ENCODE data around the gene NF1. TPM values are rescaled to one million over a fixed set of nuclear protein-coding genes. Genes with fewer than 3 reads are reported as not detected.

Gene NF1
- total and polyA plus RNA-seq, 5 donors: 7.2 to 60.8 (median 46.1) TPM

DNA sequence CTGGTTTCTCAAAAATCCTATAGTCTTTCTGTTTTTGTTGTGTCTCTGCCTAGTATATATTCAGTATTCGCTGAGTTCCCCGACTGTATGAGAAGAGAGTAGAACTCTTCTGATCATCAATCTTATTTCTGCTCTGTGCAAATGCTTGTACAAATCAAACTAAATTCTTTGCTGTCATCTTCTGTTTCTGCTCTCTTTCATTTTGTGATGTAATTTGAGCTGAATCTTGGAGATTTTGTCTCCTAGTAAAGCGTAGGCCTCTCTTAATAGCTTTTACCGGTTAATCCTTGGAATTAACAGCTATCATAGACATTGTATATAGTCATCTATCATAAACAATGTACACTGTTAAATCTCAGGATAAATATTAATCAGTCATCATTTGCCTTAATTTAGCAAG is 140.3 kb downstream of the NF1 start:
- ATAC-seq (no peak), DNase-seq (no peak)
- Histone ChIP-seq H3K9me3 (ENCODE audit: control insufficient read depth, low read length) (no peaks in the 10 kb centered on the region), H3K4me1 (ENCODE audit: control insufficient read depth, insufficient read depth, low read length) (no peaks in the 10 kb centered on the region), H3K4me3 (ENCODE audit: low read length) (no peak overlapping the region), H3K27me3 (ENCODE audit: control insufficient read depth, insufficient read depth) (no peaks in the 10 kb centered on the region), H3K27ac (ENCODE audit: low read length) (no peak overlapping the region)
- WGBS: 94% methylated on average over 4 of the region's 4 CpGs
- intact Hi-C loops (cut with DNase I): no loop called here

DNA sequence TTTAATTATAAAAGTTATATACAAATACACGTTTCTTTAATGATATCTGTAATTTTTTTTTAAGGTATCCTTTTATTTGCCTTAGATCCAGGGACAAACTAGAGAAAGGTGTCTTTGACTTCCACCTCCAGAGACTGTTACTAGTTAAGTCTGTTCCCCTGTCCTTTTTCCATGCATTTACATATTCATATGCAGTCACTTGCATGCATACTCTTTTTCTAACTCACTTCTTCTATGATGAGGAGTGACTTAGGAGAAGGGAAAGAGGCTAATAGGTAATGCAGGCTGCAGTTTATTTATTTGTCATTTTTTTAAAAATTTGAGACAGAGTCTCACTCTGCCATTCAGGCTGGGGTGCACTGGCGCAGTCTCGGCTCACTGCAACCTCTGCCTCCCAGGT is 141.4 kb downstream of the NF1 start:
- Histone ChIP-seq H3K4me1 (ENCODE audit: control insufficient read depth, insufficient read depth, low read length) (no peaks in the 10 kb centered on the region), H3K9me3 (ENCODE audit: control insufficient read depth, low read length) (no peaks in the 10 kb centered on the region), H3K27me3 (ENCODE audit: control insufficient read depth, insufficient read depth) (no peaks in the 10 kb centered on the region), H3K4me3 (ENCODE audit: low read length) (no peak overlapping the region), H3K27ac (ENCODE audit: low read length) (no peak overlapping the region)
- intact Hi-C loops (cut with DNase I): no loop called here
- ATAC-seq (no peak), DNase-seq (no peak)
- WGBS: 95% methylated on average over 3 of the region's 3 CpGs

DNA sequence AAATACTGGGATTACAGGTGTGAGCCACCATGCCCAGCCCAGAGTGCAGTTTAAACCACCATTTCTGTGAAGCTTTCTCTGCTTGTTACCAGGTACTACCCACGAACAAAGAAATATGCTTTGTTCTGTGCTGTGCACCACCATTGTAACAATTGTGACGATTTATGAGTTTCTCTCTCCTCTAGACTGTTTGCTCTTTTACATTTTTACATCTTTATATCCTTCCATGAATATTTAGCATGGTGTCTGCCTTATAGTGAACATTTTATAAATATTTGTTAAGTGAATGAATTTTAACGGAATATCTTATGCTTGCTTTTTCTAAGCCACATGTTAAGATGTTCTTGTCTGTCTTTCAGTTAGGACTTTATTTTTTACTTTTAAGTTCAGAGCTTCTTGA is 141.9 kb downstream of the NF1 start:
- no peak overlapping the region for H3K4me3 ChIP-seq (ENCODE audit: low read length)

DNA sequence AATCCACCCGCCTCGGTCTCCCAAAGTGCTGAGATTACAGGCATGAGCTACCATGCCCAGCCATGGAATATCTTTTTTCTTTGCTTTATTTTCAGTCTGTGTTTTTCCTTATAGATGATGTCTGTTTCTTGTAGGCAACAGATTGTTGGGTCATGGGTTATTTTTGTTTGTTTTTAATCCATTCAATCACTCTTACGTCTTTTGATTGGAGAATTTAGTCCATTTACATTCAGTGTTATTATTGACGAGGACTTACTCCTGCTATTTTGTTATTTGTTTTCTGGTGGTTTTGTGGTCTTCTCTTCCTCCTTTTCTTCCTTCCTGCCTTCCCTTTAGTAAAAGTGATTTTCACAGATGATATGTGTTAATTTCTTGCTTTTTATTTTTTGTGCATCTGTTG is 146.3 kb downstream of the NF1 start:
- no peaks in the 10 kb centered on the region for H3K4me1 ChIP-seq (ENCODE audit: control insufficient read depth, insufficient read depth, low read length)
- DNase-seq (no peak), ATAC-seq (no peak)
- H3K27ac ChIP-seq (ENCODE audit: low read length): no peak overlapping the region
- 96% methylated on average over 4 of the region's 4 CpGs for WGBS
- intact Hi-C loops (cut with DNase I): no loop called here
- no peak overlapping the region for H3K4me3 ChIP-seq (ENCODE audit: low read length)
- no peaks in the 10 kb centered on the region for H3K9me3 ChIP-seq (ENCODE audit: control insufficient read depth, low read length)
- no peaks in the 10 kb centered on the region for H3K27me3 ChIP-seq (ENCODE audit: control insufficient read depth, insufficient read depth)

More for the DNA sequence above, 141.9 kb downstream of the NF1 start:
- no peaks in the 10 kb centered on the region for H3K27me3 ChIP-seq (ENCODE audit: control insufficient read depth, insufficient read depth)
- no peak for ATAC-seq
- H3K4me1 ChIP-seq (ENCODE audit: control insufficient read depth, insufficient read depth, low read length): no peaks in the 10 kb centered on the region
- no peak for DNase-seq
- WGBS: 93% methylated on average over 3 of the region's 3 CpGs
- no peaks in the 10 kb centered on the region for H3K9me3 ChIP-seq (ENCODE audit: control insufficient read depth, low read length)
- H3K27ac ChIP-seq (ENCODE audit: low read length): no peak overlapping the region
- intact Hi-C loops (cut with DNase I): no loop called here

DNA sequence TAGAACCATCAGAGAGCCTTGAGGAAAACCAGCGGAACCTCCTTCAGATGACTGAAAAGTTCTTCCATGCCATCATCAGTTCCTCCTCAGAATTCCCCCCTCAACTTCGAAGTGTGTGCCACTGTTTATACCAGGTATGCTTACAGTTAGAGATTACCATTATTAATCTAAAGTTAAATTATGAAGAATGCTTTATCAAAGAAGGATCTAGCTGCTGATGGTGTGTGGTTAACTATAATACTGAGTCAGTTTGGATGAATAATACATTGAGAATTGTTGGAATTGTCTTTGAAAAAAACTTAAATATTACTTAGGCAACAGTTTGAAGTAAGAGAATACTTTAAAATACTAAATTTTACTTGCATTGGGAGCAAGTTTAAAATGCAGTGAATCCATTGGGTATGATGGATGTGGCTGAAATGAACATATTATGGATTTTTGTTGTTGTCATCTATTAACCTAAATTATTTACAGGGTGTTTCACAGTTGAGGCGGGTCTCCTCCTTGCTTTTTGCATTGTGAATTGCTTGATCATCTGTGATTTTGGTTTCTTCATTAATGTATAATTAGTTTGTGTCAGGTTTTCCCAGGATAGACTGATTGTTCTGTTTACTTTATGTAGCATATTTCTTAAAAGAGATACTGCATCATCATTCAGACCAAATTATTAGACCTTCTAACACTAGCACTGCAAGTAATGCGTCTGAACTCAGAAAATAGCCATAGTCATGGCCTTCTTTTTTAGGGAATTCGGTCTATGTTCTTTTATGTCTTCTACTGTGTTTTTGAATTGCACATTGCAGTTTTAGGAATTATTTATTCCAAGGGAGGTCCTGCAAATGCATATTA is 154.4 kb downstream of the NF1 start:
- DNase-seq (no peak), ATAC-seq (no peak)
- Histone ChIP-seq H3K4me3 (ENCODE audit: low read length) (no peak overlapping the region), H3K9me3 (ENCODE audit: control insufficient read depth, low read length) (no peaks in the 10 kb centered on the region), H3K27ac (ENCODE audit: low read length) (no peak overlapping the region), H3K27me3 (ENCODE audit: control insufficient read depth, insufficient read depth) (no peaks in the 10 kb centered on the region), H3K4me1 (ENCODE audit: control insufficient read depth, insufficient read depth, low read length) (no peaks in the 10 kb centered on the region)
- intact Hi-C loops (cut with DNase I): no loop called here
- WGBS: 98% methylated on average over 5 of the region's 5 CpGs

DNA sequence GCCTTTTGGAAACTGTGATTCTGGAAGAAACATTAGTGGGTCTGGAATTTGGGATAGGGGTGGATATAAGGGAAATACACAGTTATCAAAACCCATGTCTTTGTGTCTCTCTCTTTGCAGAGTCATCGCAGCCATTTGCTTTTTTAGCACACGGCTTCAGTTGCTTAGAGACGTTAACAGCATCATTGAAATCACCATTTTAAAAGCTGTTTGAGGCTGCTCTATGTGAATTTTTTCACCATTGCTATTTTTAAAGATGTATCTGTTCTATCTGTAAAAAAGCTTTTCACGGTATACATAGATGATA is 155.0 kb downstream of the NF1 start:
- DNase-seq (no peak), ATAC-seq (no peak)
- WGBS: 75% methylated on average over 4 of the region's 4 CpGs
- Histone ChIP-seq H3K4me3 (ENCODE audit: low read length) (no peak overlapping the region), H3K27me3 (ENCODE audit: control insufficient read depth, insufficient read depth) (no peaks in the 10 kb centered on the region), H3K4me1 (ENCODE audit: control insufficient read depth, insufficient read depth, low read length) (no peaks in the 10 kb centered on the region), H3K27ac (ENCODE audit: low read length) (no peak overlapping the region), H3K9me3 (ENCODE audit: control insufficient read depth, low read length) (no peaks in the 10 kb centered on the region)
- intact Hi-C loops (cut with DNase I): no loop called here

DNA sequence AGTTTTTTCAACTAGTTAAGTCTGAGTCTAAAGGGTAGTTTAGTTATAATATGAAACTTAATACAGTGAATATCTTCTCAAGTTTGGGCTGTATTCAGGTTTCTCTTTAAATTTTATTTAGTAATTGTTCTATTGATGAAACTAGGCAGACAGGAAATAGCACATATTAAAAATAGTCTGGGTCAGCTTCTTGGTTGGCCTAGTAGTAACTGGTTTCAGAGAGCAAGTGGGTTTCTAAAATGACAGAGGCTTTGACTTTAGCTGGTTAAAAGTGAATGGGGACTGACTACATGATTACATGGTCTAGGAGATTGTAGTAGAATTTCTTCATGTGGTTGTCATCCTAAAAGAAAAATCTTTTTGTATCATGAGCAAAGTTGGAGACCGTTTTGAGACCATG is 155.5 kb downstream of the NF1 start:
- Histone ChIP-seq H3K27me3 (ENCODE audit: control insufficient read depth, insufficient read depth) (no peaks in the 10 kb centered on the region), H3K27ac (ENCODE audit: low read length) (no peak overlapping the region), H3K4me1 (ENCODE audit: control insufficient read depth, insufficient read depth, low read length) (no peaks in the 10 kb centered on the region), H3K9me3 (ENCODE audit: control insufficient read depth, low read length) (no peaks in the 10 kb centered on the region), H3K4me3 (ENCODE audit: low read length) (no peak overlapping the region)
- WGBS: 68% methylated on average over 1 of the region's 1 CpG
- intact Hi-C loops (cut with DNase I): no loop called here
- ATAC-seq (no peak), DNase-seq (no peak)

DNA sequence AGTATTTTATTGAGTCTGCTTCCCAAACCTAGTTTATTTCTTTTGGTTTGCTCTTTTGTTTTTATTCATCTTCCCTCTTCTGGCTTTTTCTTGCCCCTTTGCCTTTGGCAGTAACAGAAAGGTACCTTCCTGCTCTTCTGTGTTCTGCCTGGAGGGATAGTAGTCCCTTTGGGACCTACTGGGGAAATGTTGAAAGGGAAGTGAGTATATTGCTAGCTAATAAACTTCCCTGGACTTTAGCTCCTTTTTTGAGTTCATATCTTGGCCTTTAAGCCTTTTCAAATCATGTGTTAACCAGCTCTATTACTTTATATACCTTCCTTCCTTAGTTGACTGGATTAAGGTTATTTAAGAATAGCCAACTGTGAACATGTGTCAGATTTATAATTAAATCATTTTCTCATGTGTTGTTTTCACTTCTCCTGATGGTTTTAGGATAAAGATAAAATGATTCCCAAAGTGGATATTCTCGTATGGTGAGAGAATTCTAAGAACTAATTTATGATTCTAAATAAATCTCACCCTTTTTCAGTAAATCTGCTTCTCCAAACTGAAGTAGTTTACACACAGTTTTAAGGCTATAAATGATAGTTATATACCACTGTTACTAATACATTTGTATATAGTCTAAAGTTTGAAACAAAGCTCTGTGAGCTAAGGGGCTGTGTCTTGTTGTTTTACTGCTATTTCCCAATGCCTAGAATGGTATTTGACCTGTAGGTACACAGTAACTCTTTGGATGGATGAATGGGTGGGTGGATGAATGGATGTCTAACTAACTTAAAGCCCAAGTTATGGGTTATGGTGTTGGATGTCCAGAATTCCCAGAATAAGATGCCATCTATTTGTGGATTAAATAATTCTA is 156.6 kb downstream of the NF1 start:
- H3K4me3 ChIP-seq (ENCODE audit: low read length): no peak overlapping the region
- ATAC-seq (no peak), DNase-seq (no peak)
- no peak overlapping the region for H3K27ac ChIP-seq (ENCODE audit: low read length)
- 42% methylated on average over 1 of the region's 1 CpG for WGBS
- H3K4me1 ChIP-seq (ENCODE audit: control insufficient read depth, insufficient read depth, low read length): no peaks in the 10 kb centered on the region
- intact Hi-C loops (cut with DNase I): no loop called here
- no peaks in the 10 kb centered on the region for H3K27me3 ChIP-seq (ENCODE audit: control insufficient read depth, insufficient read depth)
- H3K9me3 ChIP-seq (ENCODE audit: control insufficient read depth, low read length): no peaks in the 10 kb centered on the region

DNA sequence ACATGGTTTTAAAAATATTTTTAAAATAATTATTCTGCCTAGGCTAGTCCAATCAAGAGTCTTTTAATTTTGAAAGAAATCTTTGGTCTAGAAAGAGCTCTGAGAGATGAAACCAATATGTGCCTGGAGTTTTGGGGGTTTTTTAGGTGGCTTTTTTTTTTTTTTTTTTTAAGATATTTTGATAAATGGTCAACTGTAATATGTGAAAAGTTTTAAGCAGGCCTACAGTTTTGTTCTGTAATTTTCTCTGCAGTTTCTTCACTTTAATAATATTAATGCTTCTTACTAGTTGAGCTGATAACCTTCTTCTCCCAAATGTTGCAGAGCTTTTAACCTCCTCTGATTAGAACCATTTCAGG is 157.2 kb downstream of the NF1 start:
- no peaks in the 10 kb centered on the region for H3K4me1 ChIP-seq (ENCODE audit: control insufficient read depth, insufficient read depth, low read length)
- no peak overlapping the region for H3K4me3 ChIP-seq (ENCODE audit: low read length)
- no peak overlapping the region for H3K27ac ChIP-seq (ENCODE audit: low read length)
- ATAC-seq (no peak), DNase-seq (no peak)
- H3K9me3 ChIP-seq (ENCODE audit: control insufficient read depth, low read length): no peaks in the 10 kb centered on the region
- H3K27me3 ChIP-seq (ENCODE audit: control insufficient read depth, insufficient read depth): no peaks in the 10 kb centered on the region
- intact Hi-C loops (cut with DNase I): no loop called here

DNA sequence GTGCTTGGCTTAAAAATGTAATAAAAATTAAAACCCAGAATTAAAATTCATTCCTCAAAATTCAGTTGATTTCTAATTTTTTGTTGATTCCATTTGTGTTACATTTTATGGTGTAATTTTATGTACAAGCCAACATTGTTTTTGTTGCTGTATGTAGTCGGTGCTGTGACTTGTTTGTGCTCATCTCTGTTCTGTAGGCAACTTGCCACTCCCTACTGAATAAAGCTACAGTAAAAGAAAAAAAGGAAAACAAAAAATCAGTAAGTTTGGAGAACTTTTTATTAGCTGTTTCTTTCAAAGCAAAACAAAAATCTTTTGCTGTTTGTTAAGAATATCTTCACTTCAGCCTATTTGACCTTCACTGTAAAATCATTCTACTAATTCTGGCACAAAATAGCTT is 158.0 kb downstream of the NF1 start:
- intact Hi-C loops (cut with DNase I): no loop called here
- ATAC-seq (no peak), DNase-seq (no peak)
- Histone ChIP-seq H3K27ac (ENCODE audit: low read length) (no peak overlapping the region), H3K4me3 (ENCODE audit: low read length) (no peak overlapping the region), H3K4me1 (ENCODE audit: control insufficient read depth, insufficient read depth, low read length) (no peaks in the 10 kb centered on the region), H3K9me3 (ENCODE audit: control insufficient read depth, low read length) (no peaks in the 10 kb centered on the region), H3K27me3 (ENCODE audit: control insufficient read depth, insufficient read depth) (no peaks in the 10 kb centered on the region)
- WGBS: 95% methylated on average over 1 of the region's 1 CpG

DNA sequence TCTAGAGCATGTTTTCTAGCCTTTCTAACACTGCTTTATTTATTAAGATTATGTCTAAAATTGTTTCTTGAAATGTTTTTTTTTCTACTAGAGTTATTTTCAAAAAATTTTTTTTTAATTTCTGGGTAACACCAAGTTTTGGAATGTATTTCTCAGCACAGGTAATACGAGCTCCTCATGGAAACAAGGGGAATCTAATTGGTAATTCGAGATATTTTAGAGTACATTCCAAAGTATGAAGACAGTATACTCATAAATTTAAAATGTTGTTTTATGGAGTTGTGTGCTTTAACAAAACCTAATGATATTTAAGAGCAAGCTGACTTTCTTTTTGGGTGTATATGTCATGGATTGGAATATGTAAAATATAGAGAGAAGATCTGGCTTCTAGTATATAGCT is 159.9 kb downstream of the NF1 start:
- WGBS: 95% methylated on average over 2 of the region's 2 CpGs
- intact Hi-C loops (cut with DNase I): no loop called here
- no peaks in the 10 kb centered on the region for H3K4me1 ChIP-seq (ENCODE audit: control insufficient read depth, insufficient read depth, low read length)

More for the DNA sequence above, 159.9 kb downstream of the NF1 start:
- Histone ChIP-seq H3K27me3 (ENCODE audit: control insufficient read depth, insufficient read depth) (no peaks in the 10 kb centered on the region), H3K27ac (ENCODE audit: low read length) (no peak overlapping the region), H3K9me3 (ENCODE audit: control insufficient read depth, low read length) (no peaks in the 10 kb centered on the region), H3K4me3 (ENCODE audit: low read length) (no peak overlapping the region)
- no peak for ATAC-seq
- DNase-seq: no peak

All from right cardiac atrium (tissue), 5 donors.